HFFc6 (cell line): ENCODE data around the gene SOBP. TPM values are rescaled to one million over a fixed set of nuclear protein-coding genes. Genes with fewer than 3 reads are reported as not detected.

Experiments
- DNase-seq: peaks from one replicate; pipeline ENCODE4 v3.0.0-alpha.2; 2018
- H3K27ac Mint-ChIP-seq: 2 replicates; pipeline ENCODE4 v1.8.0; 2020; ENCODE audit warnings: mild to moderate bottlenecking, mixed read lengths
- H3K27me3 Mint-ChIP-seq: 2 replicates; pipeline ENCODE4 v1.8.0; 2021; ENCODE audit warnings: mild to moderate bottlenecking, moderate library complexity, mixed read lengths; ENCODE audit not compliant: insufficient read depth
- H3K36me3 Mint-ChIP-seq: 2 replicates; pipeline ENCODE4 v1.8.0; 2021; ENCODE audit warnings: low read depth, mixed read lengths
- H3K4me1 Mint-ChIP-seq: 2 replicates; pipeline ENCODE4 v1.8.0; 2020; ENCODE audit warnings: low read depth, mixed read lengths
- H3K4me3 Mint-ChIP-seq: 2 replicates; pipeline ENCODE4 v1.8.0; 2020; ENCODE audit warnings: mild to moderate bottlenecking, moderate library complexity, mixed read lengths
- H3K9me3 Mint-ChIP-seq: 2 replicates; pipeline ENCODE4 v1.8.0; 2020; ENCODE audit warnings: mild to moderate bottlenecking, mixed read lengths
- total RNA-seq, 6 experiments: library from RNA; stranded (reverse); fragmentation: NEBNext Ultra II Directional; extraction: Animal tissue kit (Norgen Biotek cat#: 25700); gene quantifications; 2 replicates in 1 of 6; 3 replicates in 5 of 6; pipeline ENCODE4 v1.2.3, GENCODE V29; 2021
- TF ChIP-seq, protein P1 (sequence below): fragments of 200-600 bp; sonication (generic); IDR thresholded peaks from 2 replicates; pipeline ENCODE4 v1.5.0; 2021; ENCODE audit warnings: antibody characterized with exemption, mild to moderate bottlenecking

SOBP gene
- total RNA-seq, 6 experiments from 2014 or later: 0.09 to 0.50 (median 0.15) TPM; not detected in 1

DNA sequence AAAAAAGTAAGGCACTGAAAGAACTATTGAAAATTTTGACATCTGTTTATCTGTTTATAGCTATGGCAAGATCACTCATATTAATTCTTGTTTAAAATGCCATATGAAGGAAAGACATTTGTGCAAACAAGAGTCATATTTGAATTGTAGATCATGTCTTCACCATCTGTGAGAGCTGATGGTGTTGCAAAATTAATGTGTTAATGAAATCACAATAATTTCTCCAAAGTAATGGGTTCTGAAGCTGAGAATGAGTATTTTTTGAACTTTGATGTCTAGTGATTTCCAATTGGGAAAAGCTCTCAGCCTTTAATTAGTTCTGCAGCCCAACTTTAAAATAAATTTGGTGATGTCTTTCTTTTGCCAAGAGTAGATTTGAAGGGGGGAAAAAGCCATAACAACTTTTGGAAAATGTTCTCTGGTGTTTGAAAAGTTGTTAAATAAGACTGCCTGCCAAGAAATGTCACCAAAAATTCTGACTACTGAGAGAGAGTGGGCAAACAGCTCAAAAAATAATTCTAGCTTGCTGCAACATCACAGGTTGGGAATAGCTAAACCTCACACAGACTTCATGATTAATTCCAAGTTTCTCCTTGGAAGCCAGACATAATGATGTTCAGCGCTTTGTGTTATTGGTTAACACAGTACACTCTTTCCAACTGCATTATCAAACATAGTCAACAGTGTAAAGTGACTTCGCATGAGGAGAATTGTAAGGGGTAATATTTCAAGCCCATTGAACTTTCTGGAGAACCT lies 142.6 kb downstream of the SOBP start:
- H3K9me3 Mint-ChIP-seq: no peaks in the 10 kb centered on the region
- TF ChIP-seq, protein P1, sequence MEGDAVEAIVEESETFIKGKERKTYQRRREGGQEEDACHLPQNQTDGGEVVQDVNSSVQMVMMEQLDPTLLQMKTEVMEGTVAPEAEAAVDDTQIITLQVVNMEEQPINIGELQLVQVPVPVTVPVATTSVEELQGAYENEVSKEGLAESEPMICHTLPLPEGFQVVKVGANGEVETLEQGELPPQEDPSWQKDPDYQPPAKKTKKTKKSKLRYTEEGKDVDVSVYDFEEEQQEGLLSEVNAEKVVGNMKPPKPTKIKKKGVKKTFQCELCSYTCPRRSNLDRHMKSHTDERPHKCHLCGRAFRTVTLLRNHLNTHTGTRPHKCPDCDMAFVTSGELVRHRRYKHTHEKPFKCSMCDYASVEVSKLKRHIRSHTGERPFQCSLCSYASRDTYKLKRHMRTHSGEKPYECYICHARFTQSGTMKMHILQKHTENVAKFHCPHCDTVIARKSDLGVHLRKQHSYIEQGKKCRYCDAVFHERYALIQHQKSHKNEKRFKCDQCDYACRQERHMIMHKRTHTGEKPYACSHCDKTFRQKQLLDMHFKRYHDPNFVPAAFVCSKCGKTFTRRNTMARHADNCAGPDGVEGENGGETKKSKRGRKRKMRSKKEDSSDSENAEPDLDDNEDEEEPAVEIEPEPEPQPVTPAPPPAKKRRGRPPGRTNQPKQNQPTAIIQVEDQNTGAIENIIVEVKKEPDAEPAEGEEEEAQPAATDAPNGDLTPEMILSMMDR: no peak
- peaks cover 18% of the 10 kb centered on the region for H3K27me3 Mint-ChIP-seq
- H3K4me3 Mint-ChIP-seq: no peak overlapping the region
- H3K27ac Mint-ChIP-seq: no peak overlapping the region
- DNase-seq: no peak
- no peaks in the 10 kb centered on the region for H3K36me3 Mint-ChIP-seq
- H3K4me1 Mint-ChIP-seq: no peaks in the 10 kb centered on the region

DNA sequence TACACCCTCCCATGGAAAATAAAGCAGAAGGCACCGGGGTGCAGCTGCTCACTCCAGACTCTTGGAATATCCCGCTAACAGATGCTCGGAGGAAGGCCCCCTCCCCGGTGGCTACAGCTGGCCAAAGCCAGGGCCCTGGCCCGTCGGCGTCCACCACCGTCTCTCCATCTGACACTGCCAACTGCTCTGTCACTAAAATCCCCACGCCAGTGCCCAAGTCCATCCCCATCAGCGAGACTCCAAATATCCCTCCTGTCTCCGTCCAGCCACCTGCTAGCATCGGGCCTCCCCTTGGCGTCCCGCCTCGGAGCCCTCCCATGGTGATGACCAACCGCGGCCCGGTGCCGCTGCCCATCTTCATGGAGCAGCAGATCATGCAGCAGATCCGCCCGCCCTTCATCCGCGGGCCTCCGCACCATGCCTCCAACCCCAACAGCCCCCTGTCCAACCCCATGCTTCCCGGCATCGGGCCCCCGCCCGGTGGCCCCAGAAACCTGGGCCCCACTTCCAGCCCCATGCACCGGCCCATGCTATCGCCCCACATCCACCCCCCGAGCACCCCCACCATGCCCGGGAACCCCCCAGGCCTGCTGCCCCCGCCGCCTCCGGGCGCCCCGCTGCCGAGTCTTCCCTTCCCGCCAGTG lies 143.9 kb downstream of the SOBP start:
- Mint-ChIP-seq H3K4me3 (no peak overlapping the region), H3K4me1 (no peaks in the 10 kb centered on the region), H3K36me3 (no peaks in the 10 kb centered on the region), H3K27me3 (peaks cover 8% of the 10 kb centered on the region), H3K27ac (no peak overlapping the region), H3K9me3 (no peaks in the 10 kb centered on the region)
- no peak for DNase-seq
- TF ChIP-seq, protein P1: no peak

- H3K27me3 Mint-ChIP-seq: peaks cover 8% of the 10 kb centered on the region
- DNase-seq: no peak
- TF ChIP-seq, protein P1: no peak
- H3K9me3 Mint-ChIP-seq: no peaks in the 10 kb centered on the region
- H3K27ac Mint-ChIP-seq: no peak overlapping the region
- no peaks in the 10 kb centered on the region for H3K4me1 Mint-ChIP-seq
- no peaks in the 10 kb centered on the region for H3K36me3 Mint-ChIP-seq
- no peak overlapping the region for H3K4me3 Mint-ChIP-seq
These were observed 144.6 kb downstream of the SOBP start for GRCh38 chr6:107634324-107635056.

GRCh38 chr6:107635057-107635515 lies 145.2 kb downstream of the SOBP start:
- peaks cover 8% of the 10 kb centered on the region for H3K27me3 Mint-ChIP-seq

GRCh38 chr6:107636486-107636885 lies 146.6 kb downstream of the SOBP start:
- DNase-seq: no peak
- peaks cover 8% of the 10 kb centered on the region for H3K27me3 Mint-ChIP-seq
- no peaks in the 10 kb centered on the region for H3K4me1 Mint-ChIP-seq
- H3K36me3 Mint-ChIP-seq: no peaks in the 10 kb centered on the region
- H3K4me3 Mint-ChIP-seq: no peak overlapping the region
- no peaks in the 10 kb centered on the region for H3K9me3 Mint-ChIP-seq
- TF ChIP-seq, protein P1: peak; percentile 44; the same call in 1 of the 2 replicates
- no peak overlapping the region for H3K27ac Mint-ChIP-seq

More at GRCh38 chr6:107635057-107635515, 145.2 kb downstream of the SOBP start:
- H3K9me3 Mint-ChIP-seq: no peaks in the 10 kb centered on the region
- DNase-seq: no peak
- TF ChIP-seq, protein P1: no peak
- H3K36me3 Mint-ChIP-seq: no peaks in the 10 kb centered on the region
- no peak overlapping the region for H3K4me3 Mint-ChIP-seq
- no peak overlapping the region for H3K27ac Mint-ChIP-seq
- H3K4me1 Mint-ChIP-seq: no peaks in the 10 kb centered on the region
